Measurements from ENCODE around the gene SMPDL3A.

GRCh38 chr6:122804962-122805485 lies 16.0 kb downstream of the SMPDL3A start:
- TF ChIP-seq, protein P1, sequence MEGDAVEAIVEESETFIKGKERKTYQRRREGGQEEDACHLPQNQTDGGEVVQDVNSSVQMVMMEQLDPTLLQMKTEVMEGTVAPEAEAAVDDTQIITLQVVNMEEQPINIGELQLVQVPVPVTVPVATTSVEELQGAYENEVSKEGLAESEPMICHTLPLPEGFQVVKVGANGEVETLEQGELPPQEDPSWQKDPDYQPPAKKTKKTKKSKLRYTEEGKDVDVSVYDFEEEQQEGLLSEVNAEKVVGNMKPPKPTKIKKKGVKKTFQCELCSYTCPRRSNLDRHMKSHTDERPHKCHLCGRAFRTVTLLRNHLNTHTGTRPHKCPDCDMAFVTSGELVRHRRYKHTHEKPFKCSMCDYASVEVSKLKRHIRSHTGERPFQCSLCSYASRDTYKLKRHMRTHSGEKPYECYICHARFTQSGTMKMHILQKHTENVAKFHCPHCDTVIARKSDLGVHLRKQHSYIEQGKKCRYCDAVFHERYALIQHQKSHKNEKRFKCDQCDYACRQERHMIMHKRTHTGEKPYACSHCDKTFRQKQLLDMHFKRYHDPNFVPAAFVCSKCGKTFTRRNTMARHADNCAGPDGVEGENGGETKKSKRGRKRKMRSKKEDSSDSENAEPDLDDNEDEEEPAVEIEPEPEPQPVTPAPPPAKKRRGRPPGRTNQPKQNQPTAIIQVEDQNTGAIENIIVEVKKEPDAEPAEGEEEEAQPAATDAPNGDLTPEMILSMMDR (conservative IDR thresholded peaks at IDR 0.05; ENCODE audit: low read depth, low read length): no peak
- no peak for TF ChIP-seq EZH2 (IDR thresholded peaks at IDR 0.05; ENCODE audit: borderline replicate concordance, low read depth, low read length, poor library complexity, severe bottlenecking)
